ENCODE measurements around the gene COX15.
"Not testable (repeated sequence)": the region's sequence is repeated elsewhere in the genome, so short reads cannot be mapped to it uniquely, and the experiment has no call there.

The COX15 gene

GRCh38 chr10:99740933-99741559, 9.1 kb upstream of the COX15 start:
- DNase-seq, result no peak

GRCh38 chr10:99740260-99740659, 8.3 kb upstream of the COX15 start:
- DNase-seq, result no peak

GRCh38 chr10:99734111-99734510, 2.2 kb upstream of the COX15 start:
- not testable (repeated sequence) for DNase-seq

GRCh38 chr10:99733366-99733765, 1.4 kb upstream of the COX15 start:
- DNase-seq, result no peak

GRCh38 chr10:99731306-99732032, 458 bp downstream of the COX15 start:
- DNase-seq, result no peak

GRCh38 chr10:99730026-99730425, 1.9 kb downstream of the COX15 start:
- no peak for DNase-seq

GRCh38 chr10:99720387-99720786, 11.5 kb downstream of the COX15 start:
- DNase-seq, result no peak

GRCh38 chr10:99714446-99714845, 17.5 kb downstream of the COX15 start:
- DNase-seq, result no peak

GRCh38 chr10:99711129-99711719, 20.7 kb downstream of the COX15 start:
- DNase-seq, result no peak

GRCh38 chr10:99709480-99710229, 22.3 kb downstream of the COX15 start:
- DNase-seq, result no peak

- no peak for DNase-seq
These were observed 23.4 kb downstream of the COX15 start for GRCh38 chr10:99708428-99709012.

GRCh38 chr10:99700649-99701048, 31.3 kb downstream of the COX15 start:
- DNase-seq, result no peak

GRCh38 chr10:99698504-99699080, 33.3 kb downstream of the COX15 start:
- no peak for DNase-seq

- DNase-seq, result no peak
These were observed 36.2 kb downstream of the COX15 start for GRCh38 chr10:99695761-99696160.

GRCh38 chr10:99693933-99694583, 37.9 kb downstream of the COX15 start:
- DNase-seq, result no peak

- DNase-seq, result no peak
These were observed 42.5 kb downstream of the COX15 start for GRCh38 chr10:99689461-99689860.

GRCh38 chr10:99685597-99685967, 46.3 kb downstream of the COX15 start:
- DNase-seq, result no peak

GRCh38 chr10:99682752-99683151, 49.2 kb downstream of the COX15 start:
- DNase-seq, result no peak
